Limb (tissue), 2 donors: ENCODE measurements around the gene ESYT3.
"Not testable (repeated sequence)": the region's sequence is repeated elsewhere in the genome, so short reads cannot be mapped to it uniquely, and the experiment has no call there.

ENCODE experiments used
- DNase-seq, 2 donors: peaks; one replicate each; pipeline ENCODE4 v3.0.0-alpha.2; 2016; ENCODE audit errors: extremely low spot score in 2 of 2

ESYT3 gene

DNA sequence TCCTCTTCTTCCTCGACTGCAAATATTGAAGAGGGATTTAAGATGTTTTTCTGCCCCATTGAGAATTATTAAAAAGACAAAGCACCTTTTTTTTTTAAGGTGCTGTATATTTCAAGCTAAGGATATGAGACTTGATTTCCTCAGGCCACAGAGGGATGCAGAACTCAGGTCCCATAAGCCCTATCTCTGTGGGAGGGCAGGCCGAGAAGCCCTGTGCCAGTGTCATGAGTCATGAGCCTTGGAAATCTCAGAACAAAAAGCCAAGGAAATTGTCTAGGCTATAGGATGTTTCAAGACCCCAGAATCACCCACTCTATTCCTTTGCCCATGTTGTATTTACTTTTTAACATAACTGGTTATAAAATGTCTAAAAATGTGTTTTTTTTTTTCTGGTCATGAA lies 7.3 kb downstream of the ESYT3 start:
- DNase-seq: no peak

DNA sequence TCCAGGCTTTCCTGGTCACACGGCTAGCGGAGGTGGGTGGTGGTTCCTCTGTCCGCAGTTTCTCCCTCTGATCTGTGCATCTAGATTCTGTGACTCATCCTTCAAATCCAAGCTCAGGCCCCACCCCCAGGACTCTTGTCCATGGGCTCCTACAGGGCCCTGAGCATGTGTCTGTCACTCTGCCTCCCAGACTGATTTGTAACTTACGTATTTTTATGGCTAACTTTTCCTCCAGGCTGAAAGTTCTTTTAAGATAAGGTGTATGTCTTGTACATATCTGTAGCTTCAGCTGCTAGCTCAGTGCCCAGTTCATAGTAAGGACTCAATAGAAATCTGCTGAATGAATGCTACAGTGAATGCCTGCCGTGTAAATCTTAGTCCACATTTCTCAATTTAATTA lies 8.0 kb downstream of the ESYT3 start:
- DNase-seq: no peak

DNA sequence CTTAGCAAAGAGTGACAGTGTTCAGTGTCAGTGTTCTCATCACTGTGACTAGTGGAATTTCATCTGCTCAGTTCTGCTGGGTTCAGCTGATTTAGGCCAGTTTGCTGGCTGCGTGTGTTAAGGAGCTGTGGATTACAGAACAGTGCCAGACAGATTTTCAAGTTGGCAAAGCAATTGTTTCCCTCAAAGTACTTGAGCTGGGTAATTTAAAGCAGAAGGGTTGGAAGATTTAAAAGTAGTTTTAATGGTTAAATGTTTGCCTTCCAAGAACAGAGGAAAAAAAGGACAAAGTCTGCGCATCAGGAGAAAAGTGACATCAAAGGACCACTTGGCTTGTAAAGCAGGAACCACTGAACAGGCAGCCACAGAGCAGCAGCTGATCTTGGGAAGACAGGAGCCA lies 8.7 kb downstream of the ESYT3 start:
- no peak for DNase-seq

DNA sequence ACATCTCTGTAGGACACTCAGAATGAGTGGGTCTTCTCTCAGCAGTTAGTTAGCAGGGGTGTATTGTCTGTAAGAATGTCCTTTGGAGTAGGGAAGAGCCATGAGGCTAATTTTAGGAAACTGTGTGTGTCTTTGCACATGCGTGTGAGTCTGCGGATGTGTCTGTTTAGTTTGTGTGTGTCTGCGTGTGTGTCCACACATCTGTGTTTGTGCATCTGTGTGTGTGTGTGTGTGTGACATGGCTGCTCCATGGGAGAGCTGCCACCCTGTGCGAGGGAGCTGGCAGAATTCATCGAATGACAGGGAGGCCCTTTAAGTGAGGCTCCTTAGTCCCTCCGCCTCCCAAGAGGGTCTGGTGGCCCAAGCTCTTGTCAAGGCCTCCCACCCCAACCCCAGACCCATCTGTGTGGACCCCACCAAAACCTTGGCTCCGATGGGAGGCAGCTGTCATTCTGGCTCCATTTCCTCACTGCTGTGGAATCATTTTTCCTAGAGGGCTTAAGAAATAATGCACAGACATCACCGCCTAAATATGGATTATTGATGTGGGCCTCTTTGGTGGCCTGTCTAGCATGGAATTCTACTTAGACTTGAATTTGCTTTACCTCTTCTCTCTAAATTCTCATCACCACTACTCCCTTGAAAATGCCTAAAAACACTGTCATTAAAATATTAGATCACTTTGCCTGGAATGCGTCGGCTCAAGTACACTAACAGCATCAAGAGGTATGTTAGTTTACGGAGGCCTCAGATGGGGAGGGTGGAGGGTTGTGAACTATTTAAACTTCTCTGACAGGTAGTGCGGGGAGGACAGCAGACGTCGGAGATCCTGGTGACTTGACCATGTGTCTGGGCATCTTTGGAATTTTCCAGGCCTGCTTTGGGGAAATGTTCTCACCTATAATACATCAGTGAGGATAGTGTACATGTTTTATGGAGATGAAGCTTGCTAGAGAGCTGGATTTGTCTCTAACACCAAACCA lies 9.4 kb downstream of the ESYT3 start:
- peak in 1 of 2 donors; percentile 25 for DNase-seq

DNA sequence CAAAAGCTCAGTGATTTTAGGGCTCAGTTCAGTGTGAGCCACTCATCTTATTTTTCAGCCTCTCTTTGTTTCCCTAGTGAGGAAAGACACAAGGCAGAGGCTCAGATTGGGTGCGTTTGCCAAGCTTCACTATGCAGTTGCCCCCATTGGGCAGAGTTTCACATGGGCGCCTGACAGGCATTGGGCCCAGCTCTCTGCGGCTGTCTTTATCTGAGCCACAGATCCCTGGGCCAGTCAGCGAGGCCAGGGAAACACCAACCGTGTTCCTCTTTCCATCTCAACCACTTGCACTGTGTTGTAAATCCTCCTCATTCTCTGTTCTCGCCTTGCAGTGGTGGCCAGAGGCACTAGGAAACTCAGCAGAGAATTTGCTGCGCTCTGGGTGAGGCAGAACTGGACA lies 10.8 kb downstream of the ESYT3 start:
- DNase-seq: no peak

DNA sequence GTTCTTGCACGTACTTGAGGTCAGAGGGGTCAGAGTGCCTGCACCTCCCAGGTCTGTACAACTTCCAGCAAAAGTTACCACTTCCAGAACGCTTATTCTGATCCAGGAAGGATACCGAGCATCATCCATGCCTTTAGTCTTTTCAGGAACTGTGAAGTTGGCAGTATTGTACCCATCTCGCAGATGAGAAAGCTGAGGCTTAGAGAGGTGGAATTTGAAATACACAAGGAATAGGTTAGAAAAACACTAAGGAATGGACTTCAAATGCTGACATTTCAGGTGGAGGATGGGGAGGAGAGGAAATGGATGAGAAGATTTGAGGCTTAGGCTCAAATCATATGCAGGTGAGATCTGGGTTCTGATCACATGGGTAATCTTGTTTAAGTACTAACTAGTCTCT lies 11.2 kb downstream of the ESYT3 start:
- DNase-seq: no peak

DNA sequence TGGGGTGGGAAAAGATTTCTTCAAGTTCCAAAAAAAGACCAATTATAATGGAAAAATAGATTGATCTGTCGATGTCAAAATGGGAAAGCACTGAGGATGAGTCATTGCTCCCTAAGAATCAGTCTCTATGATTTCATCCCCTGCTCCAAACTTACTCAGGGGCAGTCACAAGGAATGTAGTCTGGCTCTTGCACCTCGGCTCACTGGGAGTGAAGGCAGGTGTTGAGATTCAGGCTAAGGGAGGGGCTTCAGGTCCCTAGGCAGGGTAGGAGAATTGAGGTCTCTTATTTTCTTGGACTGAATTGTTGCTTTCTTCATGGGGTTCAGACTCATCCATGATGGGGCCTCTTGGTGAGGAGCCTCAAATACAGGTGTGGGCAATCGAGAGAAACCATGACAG lies 14.2 kb downstream of the ESYT3 start:
- DNase-seq: no peak

DNA sequence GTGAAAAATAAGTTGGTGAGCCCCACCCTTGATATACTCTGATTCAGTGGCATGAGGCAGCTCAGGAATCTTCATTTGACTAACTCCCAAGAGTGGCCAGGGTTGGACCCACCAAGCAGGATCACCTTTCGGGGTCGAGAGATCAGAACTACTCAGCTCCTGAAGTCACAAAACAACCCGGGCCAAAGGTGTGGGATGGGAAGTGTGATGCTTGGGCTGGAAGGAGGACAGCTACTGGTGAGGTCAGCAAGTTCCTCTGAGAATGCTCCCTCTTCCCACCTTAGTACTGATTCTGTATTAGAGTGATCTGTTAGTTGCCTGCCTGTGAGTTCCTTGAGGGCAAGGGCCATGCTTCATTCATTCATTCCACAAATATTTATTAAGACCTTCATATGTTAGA lies 15.1 kb downstream of the ESYT3 start:
- no peak for DNase-seq

DNA sequence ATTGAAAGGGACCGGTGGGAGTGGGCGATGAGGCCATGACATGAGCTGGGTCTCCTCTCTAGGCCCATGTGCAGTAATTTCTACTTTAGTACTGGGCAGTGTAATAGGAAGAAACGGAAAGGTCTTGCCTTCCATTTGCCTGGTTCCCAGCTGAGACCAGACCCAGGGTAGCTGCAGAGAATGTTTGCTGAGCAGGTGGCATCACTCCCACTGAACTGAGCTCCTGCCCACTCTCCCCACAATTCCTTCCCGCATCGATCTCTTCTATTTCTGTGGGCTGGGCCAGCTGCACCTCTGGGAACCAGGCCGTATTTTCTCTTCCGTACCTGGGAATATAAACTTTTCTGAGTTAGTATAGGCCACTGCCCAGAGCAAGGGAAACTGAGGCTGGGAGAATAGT lies 15.8 kb downstream of the ESYT3 start:
- DNase-seq: no peak

DNA sequence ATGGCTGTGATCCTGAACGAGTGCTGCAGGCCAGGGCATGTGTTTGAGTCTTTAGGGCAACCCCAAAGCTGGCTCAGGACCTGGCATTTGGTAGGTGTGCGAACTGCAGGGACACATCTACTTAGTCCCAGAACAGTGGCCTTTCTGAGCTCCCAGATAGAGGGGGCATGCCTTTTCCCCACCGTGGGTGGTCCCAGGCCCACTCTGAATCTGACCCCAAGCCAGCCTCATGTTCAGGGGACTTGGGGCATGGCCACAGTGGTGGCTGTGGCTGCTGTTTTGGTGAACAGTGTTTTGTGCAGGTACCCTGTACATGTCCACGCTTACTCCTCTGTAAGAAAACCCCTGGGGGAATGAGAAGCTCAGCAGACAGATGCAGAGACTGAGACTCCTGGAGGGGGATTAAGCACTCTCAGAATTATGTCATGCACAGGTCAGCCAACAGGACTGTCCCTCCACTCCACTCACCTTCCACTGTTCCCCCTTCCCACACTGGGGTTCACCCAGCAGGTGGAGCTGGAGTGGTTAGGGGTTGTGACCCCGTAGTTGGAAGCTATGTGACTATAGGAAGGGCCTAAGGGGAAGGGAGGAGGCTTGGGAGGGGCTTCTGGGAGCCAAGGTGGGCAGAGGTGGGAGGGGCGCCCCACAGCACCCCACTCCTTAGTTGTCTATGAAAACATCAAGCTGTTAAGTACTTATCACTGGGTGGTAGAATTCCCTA lies 16.4 kb downstream of the ESYT3 start:
- DNase-seq: peak in 1 of 2 donors; percentile 18

DNA sequence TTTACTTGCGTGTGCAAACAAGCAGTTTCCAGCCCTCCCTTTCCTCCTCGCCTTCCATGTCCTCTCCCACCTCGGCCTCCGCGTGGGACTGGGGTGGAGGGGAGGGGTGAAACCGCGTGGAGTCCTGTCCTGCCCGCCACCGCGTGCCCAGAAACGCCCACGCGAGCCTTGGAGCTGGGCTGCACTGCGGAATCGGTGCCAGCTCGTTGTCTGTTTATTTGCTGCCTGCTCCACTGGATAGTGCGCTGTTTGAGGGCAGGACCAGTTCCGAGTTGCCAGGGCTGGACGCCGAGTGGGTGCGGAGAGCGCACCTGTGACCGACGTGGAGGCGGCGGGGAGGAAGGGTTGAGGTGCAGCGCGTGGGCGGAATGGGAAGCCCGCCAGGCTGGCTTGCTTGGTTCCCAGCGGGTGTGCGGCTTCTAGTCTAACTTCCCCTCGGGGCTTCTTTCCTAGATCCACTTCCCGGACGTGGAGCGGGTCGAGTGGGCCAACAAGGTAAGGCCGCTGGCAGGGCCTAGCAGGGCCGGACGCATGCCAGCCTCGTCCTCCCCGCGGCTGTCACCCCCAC lies 17.3 kb downstream of the ESYT3 start:
- DNase-seq: peak in 1 of 2 donors; percentile 21

DNA sequence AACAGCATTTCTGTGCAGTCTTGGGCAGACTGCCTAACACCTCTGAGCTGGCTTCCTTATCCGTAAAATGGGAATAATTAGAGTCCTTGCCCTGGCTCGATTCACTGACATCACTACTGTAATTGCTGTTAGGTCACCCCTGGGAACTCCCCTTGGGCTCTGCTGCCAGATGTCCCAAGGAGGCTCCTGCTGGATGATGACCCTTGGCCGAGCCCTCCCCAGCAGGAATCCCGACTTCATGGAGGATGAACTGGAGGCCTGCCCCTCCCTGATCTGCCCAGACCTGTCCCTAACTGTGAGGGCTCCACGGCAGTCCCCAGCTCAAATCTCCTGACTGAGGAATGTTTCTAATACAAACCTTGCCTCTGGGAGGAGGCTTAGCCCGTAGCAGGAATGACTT lies 18.0 kb downstream of the ESYT3 start:
- peak in 1 of 2 donors; percentile 9 for DNase-seq

DNA sequence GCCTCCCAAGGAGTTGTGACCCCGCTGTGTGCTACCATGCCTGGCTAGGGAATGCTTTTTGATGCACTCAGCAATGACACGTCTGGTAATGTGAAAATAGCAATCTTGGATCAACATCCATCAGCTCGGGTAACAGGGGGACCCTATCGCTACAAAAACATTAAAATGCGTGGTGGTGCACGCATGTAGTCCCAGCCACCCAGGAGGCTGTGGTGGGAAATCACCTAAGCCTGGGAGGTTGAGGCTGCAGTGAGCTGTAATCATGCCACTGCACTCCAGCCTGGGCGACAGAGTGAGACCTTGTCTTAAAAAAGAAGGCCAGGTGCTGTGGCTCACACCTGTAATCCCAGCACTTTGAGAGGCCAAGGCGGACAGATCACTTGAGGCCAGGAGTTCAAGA lies 19.5 kb downstream of the ESYT3 start:
- not testable (repeated sequence) for DNase-seq

DNA sequence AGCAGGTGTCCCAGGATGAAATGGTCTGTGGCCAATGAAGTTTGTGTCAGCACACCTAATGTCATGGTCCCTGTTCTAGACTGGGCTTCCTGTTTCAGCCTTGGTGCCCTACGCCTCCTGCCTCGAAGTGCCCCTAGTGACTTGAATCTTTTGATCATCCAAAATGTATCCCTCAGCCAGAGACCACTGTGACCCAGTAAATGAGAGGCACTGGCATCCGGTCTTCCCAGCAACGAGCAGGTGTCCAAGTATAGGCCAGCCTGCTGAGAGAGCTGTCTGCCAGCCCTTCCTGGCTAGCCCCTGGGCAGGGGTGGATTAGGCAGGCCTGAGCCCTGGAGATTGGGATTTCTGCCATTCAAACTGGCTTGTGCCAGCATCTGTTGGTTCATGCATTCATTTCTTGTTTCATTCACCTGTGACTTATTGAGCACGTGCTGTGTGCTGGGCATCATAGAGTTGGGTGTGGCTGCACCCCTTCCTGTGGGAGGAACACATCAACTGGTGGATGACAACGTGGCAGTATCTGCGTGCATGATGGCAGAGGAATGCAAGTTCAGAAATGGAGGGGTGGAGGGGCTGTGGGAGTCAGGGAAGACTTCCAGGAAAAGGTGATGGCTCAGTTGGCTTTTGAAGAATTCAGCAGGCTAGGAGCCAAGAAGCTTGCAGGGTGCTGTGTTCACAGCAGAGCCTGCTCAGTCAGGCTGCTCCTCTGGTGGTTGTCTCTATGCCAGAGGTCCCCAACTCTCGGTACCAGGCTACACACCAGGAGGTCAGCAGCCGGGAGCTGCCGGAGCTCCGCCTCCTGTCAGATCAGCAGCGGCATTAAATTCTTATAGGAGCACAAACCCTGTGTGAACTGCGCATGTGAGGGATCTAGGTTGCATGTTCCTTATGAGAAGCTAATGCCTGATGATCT lies 21.6 kb downstream of the ESYT3 start:
- DNase-seq: peak in 1 of 2 donors; percentile 17

DNA sequence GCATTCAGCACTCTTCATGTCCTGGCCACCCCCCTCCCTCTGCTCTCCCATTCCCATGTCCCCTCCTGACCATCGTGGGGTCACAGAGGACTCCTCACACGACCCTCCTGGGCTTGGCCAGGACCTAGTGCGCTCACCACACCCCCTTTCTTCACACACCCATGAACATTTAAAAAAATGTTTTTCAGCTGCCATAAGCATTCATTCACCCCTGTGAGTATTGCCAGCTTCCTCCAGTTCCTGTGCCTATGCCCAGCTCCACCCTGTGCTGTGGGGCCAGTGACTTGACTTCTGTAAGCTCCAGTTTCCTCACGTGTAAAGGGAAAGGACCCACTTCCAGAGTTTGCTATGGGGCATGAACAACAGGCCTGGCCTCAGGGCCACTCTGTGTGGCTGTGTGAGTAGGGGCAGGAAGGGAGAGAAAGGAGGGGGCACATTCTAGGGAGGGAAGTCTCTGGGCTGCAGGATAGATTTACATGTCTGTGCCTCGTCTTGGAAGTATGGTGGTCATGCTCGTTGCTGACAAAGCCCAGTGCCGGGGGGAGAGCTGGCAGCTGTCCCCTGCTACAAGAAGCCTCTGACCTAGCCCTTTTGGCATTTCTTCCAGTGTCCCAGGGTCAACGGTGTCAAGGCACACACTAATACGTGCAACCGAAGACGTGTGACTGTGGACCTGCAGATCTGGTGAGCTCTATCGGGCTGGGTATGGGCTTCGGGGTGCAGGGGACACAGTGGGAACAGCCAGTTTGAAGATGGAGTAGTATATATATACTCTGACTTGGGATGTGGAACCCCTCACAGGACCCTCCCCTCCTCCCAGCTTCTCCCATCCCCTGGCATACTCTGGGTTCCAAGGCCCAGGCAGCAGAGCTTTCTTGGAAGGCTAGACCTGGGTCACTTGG lies 22.8 kb downstream of the ESYT3 start:
- peak in 1 of 2 donors; percentile 20 for DNase-seq

DNA sequence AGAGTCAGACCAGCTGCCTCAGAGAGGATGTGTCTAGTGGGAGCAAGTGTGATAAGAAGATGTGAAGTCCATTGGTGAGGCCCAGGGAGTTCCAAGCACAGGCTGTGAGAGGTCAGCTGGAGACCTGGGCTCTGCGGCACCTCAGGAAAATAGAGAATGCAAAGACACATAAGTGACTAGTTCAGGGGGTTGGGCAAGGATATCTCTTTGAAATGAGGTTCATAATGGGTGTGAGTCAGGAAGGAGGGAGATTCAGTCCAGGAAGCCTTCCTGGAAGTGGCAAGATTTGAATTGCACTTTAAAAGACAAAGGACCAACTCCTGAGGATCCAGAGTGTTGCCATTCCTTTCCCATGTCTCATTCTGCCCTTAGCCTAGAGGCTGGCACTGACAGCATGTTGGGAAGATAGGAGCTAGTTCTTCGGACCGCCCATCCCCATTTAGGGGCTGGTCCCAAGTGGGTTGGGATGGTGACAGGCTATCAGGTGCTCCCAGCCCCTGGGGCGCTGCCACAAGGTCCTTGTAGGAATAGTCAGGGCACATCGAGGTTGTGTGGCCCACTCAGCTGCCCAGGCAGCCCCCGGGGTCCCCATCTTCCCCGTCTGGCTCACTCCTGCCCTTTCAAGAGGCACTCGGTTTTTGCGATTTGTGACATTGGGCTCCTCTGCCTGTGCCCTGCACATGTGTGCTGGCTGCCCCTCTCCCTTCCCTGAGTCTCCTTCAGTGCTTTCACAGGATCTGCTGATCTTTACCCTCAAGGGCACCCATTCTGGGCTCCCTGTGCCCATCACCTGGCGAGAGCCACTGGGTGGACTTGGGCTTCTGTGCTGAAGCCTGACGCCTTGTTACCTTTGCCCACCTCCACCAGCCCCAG lies 23.7 kb downstream of the ESYT3 start:
- peak in 1 of 2 donors; percentile 20 for DNase-seq

DNA sequence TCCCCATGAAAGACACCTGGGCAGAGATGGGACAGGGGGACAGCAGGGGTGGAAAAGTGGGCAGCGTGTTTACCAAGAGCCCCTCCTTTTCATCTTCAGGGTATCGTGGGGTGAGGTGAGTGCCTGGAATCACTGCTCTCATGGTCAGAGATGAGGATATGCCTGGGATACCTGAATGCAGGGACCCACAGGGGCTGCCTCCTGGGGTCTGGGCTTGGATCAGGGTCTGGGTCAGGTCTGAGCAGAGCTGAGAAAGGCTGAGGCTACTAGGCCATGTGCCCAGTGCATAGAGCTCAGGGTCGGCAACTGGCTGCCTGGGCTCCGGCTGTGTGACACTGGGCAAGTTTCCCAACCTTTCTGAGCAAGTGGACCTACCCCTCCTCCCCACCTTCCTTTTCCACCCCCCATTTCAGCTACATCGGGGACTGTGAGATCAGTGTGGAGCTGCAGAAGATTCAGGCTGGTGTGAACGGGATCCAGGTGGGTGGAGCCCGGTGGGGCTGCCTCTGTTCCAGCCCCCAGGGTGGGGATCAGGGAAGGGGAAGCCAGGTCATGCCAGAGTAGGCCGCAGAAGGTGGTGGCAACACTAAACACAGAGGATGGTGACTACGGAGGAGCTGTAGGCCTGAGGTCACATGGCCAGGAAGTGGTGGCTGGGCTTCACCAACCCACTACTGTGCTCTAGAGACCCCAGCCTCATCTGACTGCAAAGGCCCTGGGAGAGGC lies 24.5 kb downstream of the ESYT3 start:
- peak in 1 of 2 donors; percentile 15 for DNase-seq
